Mesodermal cell (in vitro differentiated cells): ENCODE results near the gene ZSCAN30.

Experiments used
- H3K27ac ChIP-seq: 2 replicates; pipeline ENCODE4 v1.7.0; 2013; ENCODE audit warnings: mild to moderate bottlenecking, low read depth, low read length, moderate library complexity; ENCODE audit not compliant: severe bottlenecking
- H3K36me3 ChIP-seq: 2 replicates; pipeline ENCODE4 v1.7.1; 2013; ENCODE audit warnings: mild to moderate bottlenecking, low read length, moderate library complexity; ENCODE audit not compliant: control insufficient read depth, insufficient read depth
- H3K4me1 ChIP-seq: one replicate; pipeline ENCODE4 v1.7.1; 2013; ENCODE audit warnings: mild to moderate bottlenecking, low read length; ENCODE audit not compliant: insufficient read depth, control insufficient read depth, poor library complexity, severe bottlenecking
- H3K4me3 ChIP-seq: 2 replicates; pipeline ENCODE4 v1.7.0; 2013; ENCODE audit warnings: low read length, control low read depth, mild to moderate bottlenecking; ENCODE audit not compliant: insufficient read depth, poor library complexity, severe bottlenecking; ENCODE audit errors: extremely low read depth
- H3K9me3 ChIP-seq: 2 replicates; pipeline ENCODE4 v1.7.1; 2013; ENCODE audit warnings: mild to moderate bottlenecking, low read length, moderate library complexity; ENCODE audit not compliant: control insufficient read depth
- WGBS, 2 experiments: methylation state at CpG; one replicate each; pipeline ENCODE4 v1.1.5; 2013; ENCODE audit warnings: missing lambda C conversion rate in 2 of 2; ENCODE audit not compliant: insufficient coverage in 2 of 2; 5-methylcytosine and 5-hydroxymethylcytosine counted together

Gene ZSCAN30

GRCh38 chr18:35253655-35254287 is 36.3 kb downstream of the ZSCAN30 start:
- H3K27ac ChIP-seq, result no peak overlapping the region
- no peaks in the 10 kb centered on the region for H3K4me1 ChIP-seq
- peaks cover 31% of the 10 kb centered on the region for H3K9me3 ChIP-seq
- WGBS, 2 experiments, result 90 to 100% methylated on average over 2 to 3 of the region's 4 CpGs
- peaks cover 59% of the 10 kb centered on the region for H3K36me3 ChIP-seq
- H3K4me3 ChIP-seq, result no peak overlapping the region

GRCh38 chr18:35252466-35252865 is 37.6 kb downstream of the ZSCAN30 start:
- no peak overlapping the region for H3K27ac ChIP-seq
- peaks cover 68% of the 10 kb centered on the region for H3K36me3 ChIP-seq
- no peak overlapping the region for H3K4me3 ChIP-seq
- H3K4me1 ChIP-seq, result no peaks in the 10 kb centered on the region
- WGBS, 2 experiments, result no CpG with 5 or more reads among the region's 1 CpG
- peaks cover 38% of the 10 kb centered on the region for H3K9me3 ChIP-seq

- no peak overlapping the region for H3K27ac ChIP-seq
- peaks cover 57% of the 10 kb centered on the region for H3K9me3 ChIP-seq
- no CpG with 5 or more reads among the region's 6 CpGs for WGBS, 2 experiments
- no peak overlapping the region for H3K4me3 ChIP-seq
- no peaks in the 10 kb centered on the region for H3K4me1 ChIP-seq
- H3K36me3 ChIP-seq, result peaks cover 89% of the 10 kb centered on the region
Observed at GRCh38 chr18:35248429-35248828, 41.6 kb downstream of the ZSCAN30 start.

GRCh38 chr18:35247412-35248249 is 42.4 kb downstream of the ZSCAN30 start:
- Histone ChIP-seq H3K9me3 (peaks cover 55% of the 10 kb centered on the region), H3K27ac (no peak overlapping the region), H3K36me3 (peaks cover 89% of the 10 kb centered on the region), H3K4me1 (peaks cover 2% of the 10 kb centered on the region), H3K4me3 (no peak overlapping the region)
- 96 to 98% methylated on average over 11 to 13 of the region's 14 CpGs for WGBS, 2 experiments

- H3K36me3 ChIP-seq, result peaks cover 87% of the 10 kb centered on the region
- no peak overlapping the region for H3K27ac ChIP-seq
- no peak overlapping the region for H3K4me3 ChIP-seq
- H3K9me3 ChIP-seq, result peaks cover 51% of the 10 kb centered on the region
- peaks cover 6% of the 10 kb centered on the region for H3K4me1 ChIP-seq
Observed at GRCh38 chr18:35246831-35247230, 43.2 kb downstream of the ZSCAN30 start.

GRCh38 chr18:35245719-35246317 is 44.2 kb downstream of the ZSCAN30 start:
- Histone ChIP-seq H3K36me3 (peaks cover 85% of the 10 kb centered on the region), H3K27ac (peak overlapping the region; percentile 58), H3K4me1 (peaks cover 6% of the 10 kb centered on the region), H3K4me3 (no peak overlapping the region), H3K9me3 (peaks cover 45% of the 10 kb centered on the region)
- 90% methylated on average over 2 of the region's 4 CpGs; no CpG with 5 or more reads in 1 of the 2 experiments for WGBS, 2 experiments

GRCh38 chr18:35244671-35245070 is 45.4 kb downstream of the ZSCAN30 start:
- peaks cover 73% of the 10 kb centered on the region for H3K36me3 ChIP-seq
- H3K27ac ChIP-seq, result no peak overlapping the region
- WGBS, 2 experiments, result 100% methylated on average over 1 of the region's 4 CpGs
- H3K4me1 ChIP-seq, result peaks cover 6% of the 10 kb centered on the region
- no peak overlapping the region for H3K4me3 ChIP-seq
- peaks cover 45% of the 10 kb centered on the region for H3K9me3 ChIP-seq

- 94 to 100% methylated on average over 4 to 5 of the region's 6 CpGs for WGBS, 2 experiments
- H3K27ac ChIP-seq, result peak overlapping the region; percentile 46
- no peak overlapping the region for H3K4me3 ChIP-seq
Observed at GRCh38 chr18:35242426-35242825, 47.6 kb downstream of the ZSCAN30 start.

GRCh38 chr18:35241448-35241804 is 48.6 kb downstream of the ZSCAN30 start:
- Histone ChIP-seq H3K4me3 (peak overlapping the region; percentile 50), H3K36me3 (peaks cover 43% of the 10 kb centered on the region), H3K9me3 (peaks cover 28% of the 10 kb centered on the region), H3K4me1 (peaks cover 6% of the 10 kb centered on the region), H3K27ac (peak overlapping the region; percentile 97)
- 0% methylated on average over 3 of the region's 5 CpGs; no CpG with 5 or more reads in 1 of the 2 experiments for WGBS, 2 experiments

More at GRCh38 chr18:35242426-35242825, 47.6 kb downstream of the ZSCAN30 start:
- Histone ChIP-seq H3K9me3 (peaks cover 38% of the 10 kb centered on the region), H3K4me1 (peaks cover 6% of the 10 kb centered on the region), H3K36me3 (peaks cover 53% of the 10 kb centered on the region)

GRCh38 chr18:35240664-35241447 is 49.2 kb downstream of the ZSCAN30 start, which contains the start of gene ZNF397:
TSS of gene ZNF397 (plus strand) at chr18:35241034. CDS start at chr18:35242471, 1,437 bp downstream.
- peaks cover 37% of the 10 kb centered on the region for H3K36me3 ChIP-seq
- H3K4me1 ChIP-seq, result peaks cover 6% of the 10 kb centered on the region
- H3K4me3 ChIP-seq, result peak within 1 kb of the TSS; percentile 50
- H3K9me3 ChIP-seq, result peaks cover 27% of the 10 kb centered on the region
- H3K27ac ChIP-seq, result peak within 1 kb of the TSS; percentile 97
- 1% methylated on average over 43 to 46 of the region's 60 CpGs for WGBS, 2 experiments
